ENCODE data around the gene MRPL52.
A peak's percentile ranks its signal among the peaks of the same experiment; 100 is the strongest.
"Not testable (repeated sequence)": the region's sequence is repeated elsewhere in the genome, so short reads cannot be mapped to it uniquely, and the experiment has no call there.

The MRPL52 gene

GRCh38 chr14:22829661-22830442 lies at the start of gene MRPL52:
Gene MRPL52, plus strand, starts transcription at chr14:22829887. Its CDS starts 26 bp downstream, at chr14:22829913.
- peak; percentile 92 to 93 for DNase-seq

DNA sequence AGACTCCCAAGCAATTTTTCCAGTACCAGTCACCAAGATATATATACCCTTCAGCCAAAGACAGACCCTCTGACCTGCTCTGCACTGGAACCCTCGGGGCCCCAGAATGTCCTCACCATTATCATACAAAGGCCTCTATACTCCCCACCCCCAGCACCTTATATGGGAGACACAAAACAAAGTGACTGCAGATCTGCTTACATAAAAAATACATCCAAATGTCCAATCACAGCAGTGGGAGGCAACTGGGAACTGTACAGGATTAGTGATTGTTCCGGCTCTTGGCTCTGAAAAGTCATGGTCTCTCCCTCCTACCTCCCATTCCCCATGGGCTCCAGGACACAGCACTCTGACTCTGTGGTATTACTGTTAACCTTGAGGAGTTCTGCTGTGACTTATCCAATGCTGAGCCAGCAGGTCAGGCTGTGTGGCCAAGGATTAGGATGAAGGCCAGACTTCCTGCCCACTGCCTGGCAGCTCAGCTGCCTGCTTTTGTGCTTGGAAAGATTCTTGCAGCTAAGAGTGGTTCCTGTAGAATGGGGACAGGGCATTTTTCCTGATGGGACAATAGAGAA lies 49.5 kb upstream of the MRPL52 start:
- DNase-seq = no peak

DNA sequence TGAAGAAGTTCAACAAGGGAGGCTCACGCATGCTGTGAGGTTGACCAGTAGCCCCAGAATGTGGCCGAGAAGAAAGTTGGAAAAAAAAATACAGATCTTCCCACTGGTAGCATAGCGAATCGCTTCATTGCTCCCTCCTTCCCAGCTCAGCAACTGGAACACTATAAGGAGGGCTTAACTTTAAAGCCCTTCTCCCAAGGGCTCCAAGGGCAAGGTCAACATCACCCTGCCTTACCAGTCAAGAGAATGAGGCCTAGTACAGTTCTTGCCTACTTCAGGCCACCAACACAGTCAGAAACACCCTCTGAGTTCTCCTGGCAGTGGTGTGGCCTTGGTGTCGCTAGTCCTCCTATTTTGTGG lies 48.8 kb upstream of the MRPL52 start:
- no peak for DNase-seq

DNA sequence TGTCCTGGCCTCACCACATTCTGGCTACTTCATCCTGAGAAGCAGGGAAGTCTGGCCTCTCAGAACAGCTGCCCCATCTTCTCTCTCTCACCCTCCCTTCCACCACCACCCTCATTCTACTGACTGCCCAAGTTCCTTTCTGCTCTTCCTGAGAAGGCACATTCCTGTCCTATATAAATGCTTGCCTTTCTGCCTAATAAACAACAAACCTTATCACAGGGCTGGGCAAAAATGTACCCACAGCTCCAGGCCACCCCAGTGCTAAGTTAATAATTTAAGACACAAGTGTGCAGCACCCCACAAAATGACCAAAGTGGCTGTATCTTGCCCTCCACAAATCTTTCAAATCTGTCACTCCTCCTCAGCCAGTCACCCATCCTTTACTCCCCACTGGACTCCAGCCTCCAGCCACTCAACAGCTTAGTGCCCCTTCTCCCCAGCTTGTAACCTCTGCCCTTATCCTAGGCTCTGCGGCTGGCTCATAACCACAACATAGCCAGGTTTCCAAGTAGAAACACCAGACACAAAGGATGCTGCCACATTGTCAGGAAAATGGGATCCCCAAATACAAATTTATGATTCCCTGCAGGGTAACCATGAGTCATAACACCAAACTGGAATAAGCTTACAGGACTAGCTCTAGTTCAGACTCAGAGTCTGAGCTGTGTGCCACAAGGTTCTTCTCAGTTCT lies 48.2 kb upstream of the MRPL52 start:
- no peak for DNase-seq

DNA sequence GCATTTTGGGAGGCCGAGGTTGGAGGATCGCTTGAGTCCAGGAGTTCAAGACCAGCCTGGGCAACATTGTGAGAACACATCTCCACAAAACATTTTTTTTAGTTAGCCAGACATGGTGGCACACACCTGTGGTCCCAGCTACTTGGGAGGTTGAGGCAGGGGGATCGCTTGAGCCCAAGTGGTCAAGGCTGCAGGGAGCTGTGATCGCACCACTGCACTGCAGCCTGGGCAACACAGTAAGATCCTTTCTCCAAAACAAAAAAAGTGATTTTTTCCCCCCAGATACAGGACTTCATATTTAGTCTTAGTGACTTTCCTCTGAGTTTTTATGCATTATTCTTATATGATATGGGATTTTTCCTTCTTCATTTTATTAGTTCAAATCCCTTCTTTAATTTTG lies 43.0 kb upstream of the MRPL52 start:
- no peak for DNase-seq

DNA sequence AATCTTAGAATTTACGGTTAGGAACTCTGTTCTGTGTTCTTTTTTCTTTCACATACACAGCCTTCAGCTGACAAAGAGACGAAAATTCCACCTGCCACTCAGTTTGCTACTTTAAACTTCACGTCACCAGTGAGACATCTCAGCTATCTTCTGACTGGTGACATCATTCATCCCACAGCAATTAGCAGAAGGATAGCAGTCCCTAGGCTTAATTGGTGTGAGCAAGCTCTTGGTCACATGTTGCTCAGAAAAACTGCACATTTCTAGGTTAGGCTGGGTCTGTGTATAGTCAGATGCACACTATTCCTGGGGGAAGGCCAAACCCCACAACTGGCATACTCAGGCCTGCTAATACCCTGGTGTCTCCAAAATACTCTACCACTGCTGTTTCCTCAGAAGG lies 38.4 kb upstream of the MRPL52 start:
- no peak for DNase-seq

- DNase-seq = no peak
Observed at GRCh38 chr14:22792158-22792557, 37.5 kb upstream of the MRPL52 start.

GRCh38 chr14:22793550-22793949 lies 36.1 kb upstream of the MRPL52 start:
- DNase-seq = not testable (repeated sequence)

GRCh38 chr14:22793976-22794375 lies 35.7 kb upstream of the MRPL52 start:
- DNase-seq = no peak

- DNase-seq = no peak
Observed at GRCh38 chr14:22794551-22794951, 35.1 kb upstream of the MRPL52 start.

- no peak for DNase-seq
Observed at GRCh38 chr14:22796087-22796707, 33.5 kb upstream of the MRPL52 start.

DNA sequence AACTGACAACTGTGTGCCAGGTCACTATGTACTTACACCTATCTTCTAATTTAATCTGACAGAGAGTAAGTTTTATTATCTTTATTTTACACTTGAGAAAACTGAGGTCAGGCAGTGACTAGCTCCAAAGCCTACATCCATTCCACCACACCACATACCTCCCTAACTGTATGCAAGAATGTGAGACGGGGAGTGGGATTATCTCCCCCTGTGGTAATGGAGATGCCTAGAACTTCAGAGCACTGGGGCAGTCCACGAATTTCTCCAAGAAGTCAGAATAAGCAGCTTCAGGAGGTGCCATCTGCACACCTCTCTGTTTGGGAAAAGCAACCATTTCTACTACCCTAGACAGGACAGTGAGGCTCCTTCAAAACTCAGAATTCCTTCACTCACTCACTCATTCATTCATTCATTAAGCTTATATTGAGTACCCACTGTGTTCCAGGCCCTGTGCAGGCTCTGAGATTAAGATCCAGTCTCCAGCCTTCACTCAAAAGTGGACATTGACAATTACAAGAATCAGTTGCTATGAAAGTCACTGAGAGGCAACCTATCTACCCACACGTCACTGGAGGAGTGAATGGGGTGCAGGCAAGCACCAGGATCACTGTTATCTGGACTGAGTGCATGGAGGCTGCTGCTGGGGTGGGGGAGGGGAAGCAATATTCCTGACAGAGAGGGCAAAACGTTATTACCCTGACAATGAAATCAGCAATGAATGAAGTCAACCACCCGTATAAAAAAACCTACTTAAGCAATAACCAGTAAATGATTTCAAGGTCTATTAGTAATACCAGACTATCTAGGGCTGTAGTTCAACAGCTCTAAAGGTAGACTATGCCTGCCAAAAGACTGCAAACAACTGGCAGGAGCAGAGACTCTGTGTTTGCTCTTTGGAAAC lies 32.4 kb upstream of the MRPL52 start:
- no peak for DNase-seq

- no peak for DNase-seq
Observed at GRCh38 chr14:22798528-22798927, 31.2 kb upstream of the MRPL52 start.

- DNase-seq = no peak
Observed at GRCh38 chr14:22800346-22800745, 29.3 kb upstream of the MRPL52 start.

- no peak for DNase-seq
Observed at GRCh38 chr14:22801716-22802115, 28.0 kb upstream of the MRPL52 start.

DNA sequence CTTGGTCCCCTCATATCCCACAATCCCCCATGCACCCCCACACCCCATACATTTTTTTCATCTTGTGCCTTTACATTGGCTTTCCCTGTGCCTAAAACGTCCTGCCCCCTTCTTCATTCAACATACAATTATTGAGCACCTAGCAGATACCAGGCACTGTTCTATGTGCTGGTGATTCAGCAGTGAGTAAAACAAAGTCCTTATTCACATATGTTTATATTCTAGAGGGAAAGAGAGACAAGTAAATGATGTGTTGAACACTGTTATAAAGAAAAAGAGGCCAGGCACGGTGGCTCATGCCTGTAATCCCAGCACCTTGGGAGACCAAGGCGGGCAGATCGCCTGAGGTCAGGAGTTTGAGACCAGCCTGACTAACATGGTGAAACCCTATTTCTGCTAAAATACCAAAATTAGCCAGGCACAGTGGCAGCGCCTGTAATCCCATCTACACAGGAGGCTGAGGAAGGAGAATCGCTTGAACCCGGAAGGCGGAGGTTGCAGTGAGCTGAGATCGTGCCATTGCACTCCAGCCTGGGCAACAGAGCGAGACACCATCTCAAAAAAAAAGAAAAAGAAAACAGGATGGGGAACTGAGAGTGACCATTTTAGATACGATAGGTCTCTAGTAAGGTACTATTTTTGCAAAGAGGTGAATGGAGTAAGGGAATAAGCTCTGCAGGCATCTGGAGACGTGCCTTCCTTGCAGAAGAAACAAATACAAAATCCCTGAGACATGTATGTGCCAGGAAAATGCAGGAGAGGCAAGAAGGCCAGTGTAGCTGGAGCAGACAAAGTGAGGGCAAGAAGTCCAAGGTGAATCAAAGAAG lies 26.6 kb upstream of the MRPL52 start:
- DNase-seq = no peak

GRCh38 chr14:22803687-22803974 lies 26.1 kb upstream of the MRPL52 start:
- DNase-seq = no peak

GRCh38 chr14:22805235-22805634 lies 24.5 kb upstream of the MRPL52 start:
- not testable (repeated sequence) for DNase-seq

DNA sequence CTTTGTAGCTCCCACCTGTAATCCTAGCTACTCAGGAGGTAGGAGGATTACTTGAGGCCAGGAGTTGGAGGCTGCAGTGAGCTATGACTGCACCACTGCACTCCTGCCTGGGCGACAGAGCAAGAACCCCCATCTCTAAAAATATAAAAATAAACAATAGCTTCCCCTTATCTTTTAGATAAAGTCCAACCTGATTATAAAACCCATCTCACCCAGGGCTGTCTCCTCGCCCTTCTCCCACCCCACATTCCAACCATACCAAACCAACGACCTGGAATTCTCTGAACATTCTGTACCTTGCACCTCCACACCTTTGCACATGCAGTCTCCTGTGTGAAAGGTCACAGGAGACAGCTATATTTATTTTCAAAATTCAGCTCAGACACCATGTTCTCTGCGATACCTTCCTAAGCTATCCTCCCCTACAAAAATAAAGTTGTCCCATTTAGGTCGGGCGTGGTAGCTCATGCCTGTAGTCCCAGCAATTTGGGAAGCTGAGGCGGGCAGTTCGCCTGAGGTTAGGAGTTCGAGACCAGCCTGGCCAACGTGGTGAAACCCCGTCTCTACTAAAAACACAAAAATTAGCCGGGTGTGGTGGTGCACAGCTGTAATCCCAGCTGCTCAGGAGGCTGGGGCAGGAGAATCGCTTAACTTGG lies 22.1 kb upstream of the MRPL52 start:
- no peak for DNase-seq

- DNase-seq = no peak
Observed at GRCh38 chr14:22808388-22809209, 21.1 kb upstream of the MRPL52 start.

Measured in SHP77 (cell line).